Mammary epithelial cell (primary cell): ENCODE measurements around the gene TRIML2.

Experiments used
- CTCF ChIP-seq, 2 donors: IDR thresholded peaks in 1 of 2; conservative IDR thresholded peaks in 1 of 2; 2 replicates each; pipeline ENCODE4 v1.5.1; 2011 to 2012; ENCODE audit warnings: inconsistent platforms in 2 of 2, low read length in 2 of 2, mild to moderate bottlenecking in 2 of 2, control low read depth in 1 of 2, low read depth in 1 of 2; ENCODE audit not compliant: insufficient read depth in 1 of 2; ENCODE audit errors: extremely low read depth in 1 of 2
- EZH2 ChIP-seq: IDR thresholded peaks from 2 replicates; pipeline ENCODE4 v1.6.1; 2012; ENCODE audit warnings: low read length, inconsistent platforms, borderline replicate concordance

GRCh38 chr4:188138227-188138626, 28.8 kb upstream of the TRIML2 start:
- no peak for TF ChIP-seq CTCF (conservative IDR thresholded peaks at IDR 0.05 in 1 of 2, IDR thresholded peaks at IDR 0.05 in 1 of 2; ENCODE audit: extremely low read depth in 1 of 2, insufficient read depth in 1 of 2, low read depth in 1 of 2, low read length in 2 of 2)
- no peak for TF ChIP-seq EZH2
